ENCODE results near the gene SLC45A3.

SLC45A3 gene

DNA sequence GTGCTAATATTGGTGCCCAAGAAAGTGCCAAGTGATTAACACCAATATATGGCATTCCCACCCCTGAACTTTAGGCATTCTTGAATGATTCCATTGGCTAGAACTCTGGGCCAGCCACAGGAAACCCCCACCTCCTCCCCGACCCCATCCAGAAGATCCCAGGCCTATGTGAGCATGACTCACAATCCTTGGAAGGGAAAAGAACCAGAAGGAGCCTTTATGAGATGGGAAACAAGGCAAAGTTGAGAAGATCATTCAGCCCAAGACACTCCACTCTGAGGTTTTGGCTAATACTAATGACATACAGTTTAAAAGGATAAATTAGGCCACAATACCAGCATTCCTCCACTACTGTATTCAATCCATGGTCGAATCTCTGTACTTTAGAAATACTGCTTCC is 70.3 kb downstream of the SLC45A3 start:
- DNase-seq = no peak
- no peaks in the 10 kb centered on the region; the same call in 1 of the 2 replicates for H3K36me3 ChIP-seq
- no peaks in the 10 kb centered on the region for H3K27me3 ChIP-seq
- TF ChIP-seq CTCF (IDR thresholded peaks at IDR 0.05; ENCODE audit: low read depth, low read length) = no peak
- no peaks in the 10 kb centered on the region for H3K9me3 ChIP-seq
- H3K4me1 ChIP-seq = no peaks in the 10 kb centered on the region
- H3K4me3 ChIP-seq (ENCODE audit: low read depth, low read length) = no peak overlapping the region

Data from BE2C (cell line).